Pancreas (tissue), 10 donors: ENCODE data around the gene CALD1. TPM values are rescaled to one million over a fixed set of nuclear protein-coding genes. Genes with fewer than 3 reads are reported as not detected.

Experiments used
- ATAC-seq, 4 donors: fragments of 200-7000 bp; cut with Tn5 transposase; one replicate each; pipeline versions ENCODE4 v1.8.0 to v1.9.1; 2020; ENCODE audit warnings: mild to moderate bottlenecking in 4 of 4, moderate library complexity in 4 of 4
- DNase-seq, 6 donors: peaks; one replicate each; pipeline ENCODE4 v3.0.0-alpha.2; 2020
- FAIRE-seq: peaks from 2 replicates; lab custom pipeline; 2012; peaks lifted over from hg19 to GRCh38; lab: Jason Lieb, UNC
- H3K27ac ChIP-seq, 4 donors: fragments of 200-600 bp; sonication (generic); 1 replicate in 3 of 4; 2 replicates in 1 of 4; pipeline versions ENCODE4 v1.5.0 to v1.8.0; 2020
- H3K27me3 ChIP-seq, 4 donors: fragments of 200-600 bp; one replicate each; pipeline ENCODE4 v1.8.0; 2021
- H3K36me3 ChIP-seq, 3 donors: fragments of 200-600 bp; sonication (generic) in 1 of 3; one replicate each; pipeline versions ENCODE4 v1.5.0 to v1.8.0; 2020 to 2021
- H3K4me1 ChIP-seq, 3 donors: fragments of 200-600 bp; one replicate each; pipeline ENCODE4 v1.8.0; 2021
- H3K4me3 ChIP-seq, 4 donors: fragments of 200-600 bp; sonication (generic) in 2 of 4; one replicate each; pipeline versions ENCODE4 v1.5.0 to v1.8.0; 2020 to 2021
- H3K9me3 ChIP-seq, 4 donors: fragments of 200-600 bp; one replicate each; pipeline ENCODE4 v1.8.0; 2021
- CTCF ChIP-seq, 4 donors: fragments of 200-600 bp; sonication (generic) in 3 of 4; IDR thresholded peaks; one replicate each; pipeline versions ENCODE4 v1.5.0 to v1.8.0; 2021; ENCODE audit warnings: antibody characterized with exemption in 4 of 4
- WGBS, 2 donors: extraction: QIAGEN DNeasy Blood & Tissue Kit; methylation state at CpG; one replicate each; pipeline ENCODE4 v1.1.7; 2013; 5-methylcytosine and 5-hydroxymethylcytosine counted together
- intact Hi-C, 3 donors: fragments of 100-400 bp; cut with DNase I; formaldehyde crosslinking; loops; one replicate each; pipeline versions ENCODE4 v1.11.1 to v1.14.2; 2022
- polyA plus RNA-seq, 2 donors: library from polyadenylated mRNA; stranded (reverse); fragments of 200-250 nt; gene quantifications; one replicate each; pipeline ENCODE4 v1.2.3, GENCODE V29; 2013
- total RNA-seq, 6 donors: library from RNA; stranded (reverse); fragmentation: NEBNext Ultra II Directional in 4 of 6; extraction: Animal tissue kit (Norgen Biotek cat#: 25700) in 4 of 6; gene quantifications; one replicate each; pipeline versions ENCODE4 v1.2.1 to v1.2.4, GENCODE V29; 2021 to 2023
- donor health status: healthy with polysubstance abuse.
- donor health status: DM: no; HTN: no; CAD: no; lungs with moderate emphysema.
- donor health status: DM: no; HTN: no; CAD: no.
- donor health status: control.
- donor health status: control.
- donor health status: Bipolar disorder and iron deficiency.
- donor health status: DM: yes; HTN: yes; CAD: no.
- donor health status: DM: no; HTN: no; CAD: no.
- donor health status: DM: no; HTN: no; CAD: no.
- donor health status: DM: yes; HTN: yes; CAD: no.

The CALD1 gene
- total and polyA plus RNA-seq, 8 donors: 17.0 to 85.8 (median 33.2) TPM

- no peaks in the 10 kb centered on the region for H3K27me3 ChIP-seq
- H3K27ac ChIP-seq: peak overlapping the region in 2 of 4 donors; percentile 5 to 20
- H3K4me1 ChIP-seq: peaks cover 5 to 32% (median 26%) of the 10 kb centered on the region in 3 donors
- DNase-seq: no peak
- no peak overlapping the region for H3K4me3 ChIP-seq
- H3K36me3 ChIP-seq: no peaks in the 10 kb centered on the region
- no peak for FAIRE-seq
- peak in 2 of 4 donors; percentile 31 to 46 for ATAC-seq
- H3K9me3 ChIP-seq: no peaks in the 10 kb centered on the region
- 75% methylated on average over 3 of the region's 3 CpGs for WGBS, 2 donors
- intact Hi-C loops: loop anchor here in 1 of 3 donors (10.0 kb wide), 1 partner anchor 247 kb away; no protein-coding TSS in a partner anchor
- TF ChIP-seq CTCF (IDR thresholded peaks at IDR 0.05): no peak
Observed at GRCh38 chr7:134941185-134941900, 161.9 kb downstream of the CALD1 start.

- no peak for FAIRE-seq
- no peak for TF ChIP-seq CTCF (IDR thresholded peaks at IDR 0.05)
- peak; percentile 35 to 71 (median 60) for ATAC-seq
- Histone ChIP-seq H3K27me3 (no peaks in the 10 kb centered on the region), H3K4me1 (peaks cover 5 to 32% (median 26%) of the 10 kb centered on the region in 3 donors), H3K27ac (peak overlapping the region in 2 of 4 donors; percentile 5 to 20), H3K9me3 (no peaks in the 10 kb centered on the region), H3K4me3 (no peak overlapping the region), H3K36me3 (no peaks in the 10 kb centered on the region)
- intact Hi-C loops: loop anchor here in 1 of 3 donors (10.0 kb wide), 1 partner anchor 247 kb away; no protein-coding TSS in a partner anchor
- WGBS, 2 donors: 45 to 46% methylated on average over 5 of the region's 5 CpGs
- DNase-seq: peak in 2 of 6 donors; percentile 16 to 25
Observed at GRCh38 chr7:134941952-134942351, 162.5 kb downstream of the CALD1 start.

GRCh38 chr7:134942690-134943466 lies 163.4 kb downstream of the CALD1 start:
- intact Hi-C loops: loop anchor here in 1 of 3 donors (10.0 kb wide), 1 partner anchor 248 kb away; no protein-coding TSS in a partner anchor
- no peak for DNase-seq
- 20 to 23% methylated on average over 9 of the region's 9 CpGs for WGBS, 2 donors
- Histone ChIP-seq H3K27ac (peak overlapping the region in 1 of 4 donors; percentile 3), H3K9me3 (no peaks in the 10 kb centered on the region), H3K4me3 (peak overlapping the region in 1 of 4 donors; percentile 8), H3K36me3 (no peaks in the 10 kb centered on the region), H3K27me3 (no peaks in the 10 kb centered on the region), H3K4me1 (peaks cover 5 to 24% (median 18%) of the 10 kb centered on the region in 3 donors)
- peak; percentile 20 for FAIRE-seq
- peak; percentile 73 to 81 (median 78) for ATAC-seq
- no peak for TF ChIP-seq CTCF (IDR thresholded peaks at IDR 0.05)

- Histone ChIP-seq H3K4me1 (peaks cover 5 to 24% (median 18%) of the 10 kb centered on the region in 3 donors), H3K36me3 (no peaks in the 10 kb centered on the region), H3K27ac (no peak overlapping the region), H3K9me3 (no peaks in the 10 kb centered on the region), H3K27me3 (no peaks in the 10 kb centered on the region), H3K4me3 (no peak overlapping the region)
- no peak for FAIRE-seq
- ATAC-seq: peak; percentile 65 to 86 (median 76)
- no peak for DNase-seq
- 30 to 35% methylated on average over 3 of the region's 3 CpGs for WGBS, 2 donors
- intact Hi-C loops: loop anchor here in 1 of 3 donors (10.0 kb wide), 1 partner anchor 249 kb away; no protein-coding TSS in a partner anchor
- TF ChIP-seq CTCF (IDR thresholded peaks at IDR 0.05): peak in 1 of 4 donors; percentile 8
Observed at GRCh38 chr7:134943785-134944400, 164.5 kb downstream of the CALD1 start.
